ENCODE data around the gene SLIT2. TPM values are rescaled to one million over a fixed set of nuclear protein-coding genes. Genes with fewer than 3 reads are reported as not detected.

The SLIT2 gene
- total RNA-seq, 1 donor, result under 0.01 TPM

GRCh38 chr4:20262221-20262620 lies 10.5 kb downstream of the SLIT2 start:
- DNase-seq (ENCODE audit: low read depth in 2 of 3, low spot score in 2 of 3), result no peak

GRCh38 chr4:20264688-20265087 lies 13.0 kb downstream of the SLIT2 start:
- no peak for DNase-seq (ENCODE audit: low read depth in 2 of 3, low spot score in 2 of 3)

DNA sequence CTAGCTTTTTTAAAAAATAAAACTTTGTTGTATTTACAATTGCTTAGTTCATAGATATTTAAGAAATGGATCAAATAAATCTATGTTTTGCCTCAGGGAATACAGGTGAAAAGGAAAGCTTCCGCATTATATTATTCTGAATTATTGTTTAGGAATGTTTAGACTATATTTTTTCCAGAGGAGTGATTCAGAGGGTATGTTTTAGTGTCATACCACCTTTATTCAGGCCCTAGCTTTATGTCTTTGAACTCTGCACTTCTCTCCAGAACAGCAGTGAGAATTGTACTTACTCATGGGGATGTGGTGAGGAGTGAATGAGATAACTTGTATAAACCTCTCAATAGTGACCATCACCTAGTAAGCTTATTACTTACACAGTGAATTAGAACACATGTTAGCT lies 14.0 kb downstream of the SLIT2 start:
- no peak for DNase-seq (ENCODE audit: low read depth in 2 of 3, low spot score in 2 of 3)

DNA sequence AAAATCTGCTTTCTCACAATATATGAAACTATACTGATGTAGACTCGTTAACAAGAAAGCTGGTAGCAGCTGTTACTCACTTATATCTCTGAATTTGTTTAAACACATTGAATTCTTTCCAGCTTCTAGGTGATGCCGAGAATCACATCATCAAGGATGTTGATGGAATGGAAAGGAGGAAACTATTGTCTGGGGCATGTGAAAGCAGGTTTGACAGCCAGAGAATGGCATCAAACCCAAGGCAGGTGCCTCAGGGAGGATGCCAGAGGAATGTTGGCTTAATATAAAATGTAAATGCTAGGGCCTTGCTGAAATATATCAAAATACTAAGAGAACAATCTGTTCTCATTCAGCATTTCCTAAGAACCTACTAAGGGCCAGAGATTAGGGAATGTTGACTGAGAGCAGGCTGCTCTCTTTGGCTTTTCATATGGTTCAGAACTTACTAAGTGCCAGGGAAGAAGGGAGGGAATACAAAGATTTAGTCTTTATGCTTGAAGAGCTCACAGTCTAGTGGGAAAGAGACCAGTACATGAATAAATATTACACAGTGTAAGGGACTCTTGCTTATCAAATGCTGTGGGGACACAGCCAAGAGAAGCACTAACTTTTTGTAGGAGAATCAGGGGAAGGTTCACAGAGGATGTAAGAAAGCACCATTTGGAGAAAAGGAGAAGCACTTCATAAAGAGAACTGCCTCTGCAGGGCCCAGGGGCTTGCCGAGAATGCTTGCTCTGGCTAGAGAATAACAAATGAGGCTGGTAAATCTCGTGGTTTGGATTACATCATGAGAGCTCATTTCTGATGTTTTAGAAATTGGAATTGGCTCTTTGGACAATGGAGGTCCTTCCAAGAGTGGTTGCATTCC lies 14.7 kb downstream of the SLIT2 start:
- no peak for DNase-seq (ENCODE audit: low read depth in 2 of 3, low spot score in 2 of 3)

DNA sequence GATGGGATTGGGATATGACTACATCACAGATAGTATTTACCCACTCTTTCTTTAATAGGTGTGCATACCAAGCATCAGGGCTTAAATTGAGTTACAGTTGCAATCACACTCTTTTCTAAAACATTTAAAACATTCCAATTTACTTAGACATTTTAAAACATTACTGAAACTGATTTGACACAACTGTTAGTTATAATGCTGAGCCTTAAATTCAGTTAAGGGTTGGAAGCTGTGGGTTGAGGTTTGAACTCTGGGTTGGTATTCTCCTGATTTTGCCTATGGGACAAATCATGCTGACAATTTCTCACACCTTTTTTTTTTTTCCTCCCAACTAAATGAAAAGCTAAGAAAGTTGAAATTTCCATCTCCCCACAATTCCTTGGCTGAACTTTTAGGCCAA lies 16.3 kb downstream of the SLIT2 start:
- DNase-seq (ENCODE audit: low read depth in 2 of 3, low spot score in 2 of 3), result no peak

- DNase-seq (ENCODE audit: low read depth in 2 of 3, low spot score in 2 of 3), result no peak
Measured at GRCh38 chr4:20269320-20269719, 17.6 kb downstream of the SLIT2 start.

- DNase-seq (ENCODE audit: low read depth in 2 of 3, low spot score in 2 of 3), result no peak
Measured at GRCh38 chr4:20271950-20272349, 20.2 kb downstream of the SLIT2 start.

- no peak for DNase-seq (ENCODE audit: low read depth in 2 of 3, low spot score in 2 of 3)
Measured at GRCh38 chr4:20272411-20272872, 20.7 kb downstream of the SLIT2 start.

- no peak for DNase-seq (ENCODE audit: low read depth in 2 of 3, low spot score in 2 of 3)
Measured at GRCh38 chr4:20273793-20274192, 22.1 kb downstream of the SLIT2 start.

GRCh38 chr4:20276848-20277247 lies 25.1 kb downstream of the SLIT2 start:
- DNase-seq (ENCODE audit: low read depth in 2 of 3, low spot score in 2 of 3), result no peak

- no peak for DNase-seq (ENCODE audit: low read depth in 2 of 3, low spot score in 2 of 3)
Measured at GRCh38 chr4:20278195-20278594, 26.5 kb downstream of the SLIT2 start.

GRCh38 chr4:20279381-20279780 lies 27.7 kb downstream of the SLIT2 start:
- no peak for DNase-seq (ENCODE audit: low read depth in 2 of 3, low spot score in 2 of 3)

GRCh38 chr4:20281453-20281852 lies 29.7 kb downstream of the SLIT2 start:
- no peak for DNase-seq (ENCODE audit: low read depth in 2 of 3, low spot score in 2 of 3)

DNA sequence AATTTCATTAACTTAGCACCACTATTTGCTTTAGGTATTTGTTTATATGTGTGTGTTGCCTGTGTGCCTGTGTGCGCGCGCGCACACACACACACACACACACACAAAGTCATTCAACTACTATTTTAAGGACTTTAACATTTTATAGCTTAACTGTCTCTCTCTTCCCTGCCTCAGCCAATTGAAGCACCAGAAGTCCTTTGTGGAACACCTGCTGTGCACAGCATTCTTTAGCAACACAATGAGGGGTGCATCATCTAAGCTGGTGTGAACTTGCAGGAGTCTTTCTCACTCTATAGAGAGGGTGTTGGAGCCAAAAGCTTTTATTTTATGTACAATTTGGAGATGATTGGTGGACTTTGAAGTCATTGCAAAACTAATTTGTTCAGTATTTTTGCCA lies 31.3 kb downstream of the SLIT2 start:
- no peak for DNase-seq (ENCODE audit: low read depth in 2 of 3, low spot score in 2 of 3)

DNA sequence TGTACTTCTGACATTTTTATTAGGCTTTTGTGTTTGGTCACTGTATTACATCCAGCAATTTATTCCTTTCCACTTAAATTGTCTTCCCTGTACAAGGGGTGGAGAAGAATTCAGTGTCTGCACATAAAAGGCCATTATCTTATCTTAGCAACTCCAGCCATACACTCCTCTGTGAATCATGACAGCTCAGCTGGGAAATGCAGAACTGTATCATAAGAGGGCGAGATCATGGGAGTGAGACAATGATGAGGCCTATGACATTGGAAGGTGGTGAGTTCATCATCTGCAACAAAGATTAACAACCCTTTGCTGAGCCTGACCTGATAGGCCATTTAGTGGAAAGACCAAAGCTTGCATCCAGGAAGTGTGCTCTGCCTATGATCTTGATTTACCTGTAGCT lies 33.3 kb downstream of the SLIT2 start:
- DNase-seq (ENCODE audit: low read depth in 2 of 3, low spot score in 2 of 3), result no peak

- no peak for DNase-seq (ENCODE audit: low read depth in 2 of 3, low spot score in 2 of 3)
Measured at GRCh38 chr4:20287246-20287645, 35.5 kb downstream of the SLIT2 start.

DNA sequence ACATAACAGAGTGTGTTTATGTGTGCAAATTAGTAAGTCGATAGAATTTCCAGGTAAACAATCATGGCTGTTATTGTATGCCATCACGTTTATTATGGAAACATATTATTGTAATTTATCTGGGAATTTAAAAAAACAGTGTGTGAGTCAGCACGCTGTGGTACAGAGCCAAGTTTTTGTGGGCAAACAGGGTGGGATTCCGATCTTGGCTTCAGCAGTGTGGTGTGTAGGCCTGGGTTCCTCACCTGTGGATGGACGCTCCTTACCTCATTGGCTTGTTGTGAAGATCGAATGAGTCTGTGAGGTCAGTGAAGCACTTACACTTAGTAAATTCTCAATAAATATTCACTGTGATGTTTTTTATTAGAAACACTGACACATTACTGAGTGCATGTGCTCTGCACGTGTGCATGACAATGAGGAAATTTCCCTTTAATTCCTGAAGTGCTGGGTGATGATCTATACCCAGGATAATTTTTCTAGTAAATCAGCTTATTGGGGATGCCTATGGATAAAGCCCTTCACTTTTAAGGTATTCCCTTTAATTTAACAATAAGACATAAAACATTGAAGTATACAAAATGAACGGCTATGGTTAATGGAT lies 36.4 kb downstream of the SLIT2 start:
- no peak for DNase-seq (ENCODE audit: low read depth in 2 of 3, low spot score in 2 of 3)

DNA sequence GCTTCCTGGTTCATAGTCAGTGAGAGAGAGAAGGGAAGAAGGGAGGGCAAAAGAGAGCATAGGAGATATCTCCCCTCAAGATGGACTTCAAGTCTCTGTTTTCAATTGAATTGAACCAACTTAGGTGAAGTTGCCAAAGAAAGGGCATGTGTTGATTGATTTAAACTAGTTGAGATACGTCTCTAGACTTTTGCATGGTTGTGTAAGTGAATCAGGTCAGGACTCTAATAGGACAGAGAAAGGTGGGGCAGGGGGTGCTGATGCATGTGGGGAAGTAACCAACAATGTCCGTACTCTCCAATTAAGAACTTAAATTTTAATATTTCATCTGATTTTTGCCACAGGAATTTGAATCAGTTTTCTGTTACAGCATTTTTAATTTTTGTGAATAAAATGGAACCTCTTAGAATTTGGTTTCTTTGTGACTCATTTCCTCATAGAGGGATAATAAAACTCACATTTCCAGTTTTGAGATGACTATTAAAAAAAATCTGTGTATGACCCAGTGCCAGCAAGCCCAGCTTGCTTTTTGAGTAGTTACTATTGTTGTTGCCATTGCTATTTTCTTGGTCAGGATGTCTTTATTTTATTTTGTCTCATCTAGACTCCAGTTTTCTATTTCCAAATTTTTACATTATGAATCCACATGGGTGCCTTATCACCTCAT lies 37.3 kb downstream of the SLIT2 start:
- DNase-seq (ENCODE audit: low read depth in 2 of 3, low spot score in 2 of 3), result no peak

DNA sequence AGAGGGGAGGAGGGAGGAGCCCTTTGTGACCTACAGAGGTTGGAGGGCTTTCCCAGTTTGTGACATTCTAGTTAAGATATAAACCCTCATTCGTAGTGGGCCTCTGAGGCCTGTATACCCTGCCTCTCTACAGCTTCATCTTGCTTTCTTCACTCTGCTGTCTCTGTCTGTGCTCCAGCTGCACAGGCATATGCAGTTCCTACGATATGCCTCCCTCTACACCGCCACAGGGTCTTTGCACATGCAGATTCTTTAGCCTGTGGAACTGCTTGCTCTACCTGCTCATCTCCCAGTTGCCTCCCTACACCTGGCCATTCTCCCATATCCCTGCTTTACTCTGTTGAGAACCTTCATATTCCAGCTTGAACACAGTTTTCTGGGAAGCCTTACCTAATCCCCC lies 38.1 kb downstream of the SLIT2 start:
- no peak for DNase-seq (ENCODE audit: low read depth in 2 of 3, low spot score in 2 of 3)

GRCh38 chr4:20292739-20293138 lies 41.0 kb downstream of the SLIT2 start:
- DNase-seq (ENCODE audit: low read depth in 2 of 3, low spot score in 2 of 3), result no peak

- DNase-seq (ENCODE audit: low read depth in 2 of 3, low spot score in 2 of 3), result no peak
Measured at GRCh38 chr4:20297261-20297660, 45.6 kb downstream of the SLIT2 start.

- DNase-seq (ENCODE audit: low read depth in 2 of 3, low spot score in 2 of 3), result no peak
Measured at GRCh38 chr4:20297783-20298182, 46.1 kb downstream of the SLIT2 start.
